Stimulated activated effector memory CD8-positive, alpha-beta T cell treated with anti-CD3 and anti-CD28 coated beads, Interleukin-12 subunit alpha, Interleukin-12 subunit beta, amount 100 ng/mL, for 72 hours (primary cell): ENCODE data around the gene BCAN.

ENCODE experiments used
- ATAC-seq: fragments of 150-1000 bp; cut with Tn5 transposase; 2 replicates; pipeline ENCODE4 v1.10.0; 2021
- DNase-seq, 2 donors: peaks; one replicate each; pipeline ENCODE4 v3.0.0; 2021 to 2022; ENCODE audit warnings: low spot score in 2 of 2
- H3K27ac Mint-ChIP-seq: one replicate; pipeline ENCODE4 v1.8.0; 2022; ENCODE audit warnings: mild to moderate bottlenecking, mixed read lengths
- H3K36me3 Mint-ChIP-seq: one replicate; pipeline ENCODE4 v1.8.0; 2022; ENCODE audit warnings: mild to moderate bottlenecking, mixed read lengths
- H3K4me1 Mint-ChIP-seq: one replicate; pipeline ENCODE4 v1.8.0; 2022; ENCODE audit warnings: mixed read lengths
- H3K4me3 Mint-ChIP-seq: one replicate; pipeline ENCODE4 v1.8.0; 2022; ENCODE audit warnings: mild to moderate bottlenecking, mixed read lengths
- H3K9me3 Mint-ChIP-seq: one replicate; pipeline ENCODE4 v1.8.0; 2022; ENCODE audit warnings: mixed read lengths

BCAN gene

DNA sequence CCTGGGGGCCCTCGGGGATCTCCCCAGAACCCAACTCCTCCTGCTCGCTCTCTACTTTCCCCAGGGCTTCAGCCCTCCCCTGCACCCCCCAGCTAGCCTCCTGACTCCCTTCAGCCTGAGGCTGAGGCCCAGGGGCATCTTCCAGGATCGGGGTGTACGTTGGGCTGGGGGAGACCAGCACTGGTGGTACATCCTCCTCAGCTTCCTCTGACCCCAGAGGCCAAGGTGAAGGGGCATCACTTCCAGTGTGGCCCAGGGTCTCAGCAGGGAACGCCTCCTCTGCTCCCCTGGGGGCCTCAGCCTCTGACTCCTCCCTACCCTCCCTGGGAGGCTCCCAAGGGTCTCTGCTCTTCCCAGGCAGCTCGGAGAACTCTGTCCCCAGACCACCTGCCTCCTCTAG, 28.4 kb downstream of the BCAN start:
- H3K4me1 Mint-ChIP-seq = no peaks in the 10 kb centered on the region
- H3K36me3 Mint-ChIP-seq = no peaks in the 10 kb centered on the region
- H3K4me3 Mint-ChIP-seq = no peak overlapping the region
- H3K9me3 Mint-ChIP-seq = no peaks in the 10 kb centered on the region
- ATAC-seq (no peak), DNase-seq (no peak)
- H3K27ac Mint-ChIP-seq = peak overlapping the region; percentile 20

GRCh38 chr1:156670791-156671190, 28.9 kb downstream of the BCAN start:
- Mint-ChIP-seq H3K4me1 (no peaks in the 10 kb centered on the region), H3K4me3 (no peak overlapping the region), H3K36me3 (no peaks in the 10 kb centered on the region), H3K27ac (peak overlapping the region; percentile 20), H3K9me3 (no peaks in the 10 kb centered on the region)
- no peak for ATAC-seq
- DNase-seq = no peak

- Mint-ChIP-seq H3K9me3 (no peaks in the 10 kb centered on the region), H3K36me3 (no peaks in the 10 kb centered on the region), H3K27ac (peak overlapping the region; percentile 20), H3K4me3 (no peak overlapping the region), H3K4me1 (peaks cover under 1% of the 10 kb centered on the region)
- ATAC-seq (no peak), DNase-seq (no peak)
Measured at GRCh38 chr1:156671804-156672203, 29.9 kb downstream of the BCAN start.

DNA sequence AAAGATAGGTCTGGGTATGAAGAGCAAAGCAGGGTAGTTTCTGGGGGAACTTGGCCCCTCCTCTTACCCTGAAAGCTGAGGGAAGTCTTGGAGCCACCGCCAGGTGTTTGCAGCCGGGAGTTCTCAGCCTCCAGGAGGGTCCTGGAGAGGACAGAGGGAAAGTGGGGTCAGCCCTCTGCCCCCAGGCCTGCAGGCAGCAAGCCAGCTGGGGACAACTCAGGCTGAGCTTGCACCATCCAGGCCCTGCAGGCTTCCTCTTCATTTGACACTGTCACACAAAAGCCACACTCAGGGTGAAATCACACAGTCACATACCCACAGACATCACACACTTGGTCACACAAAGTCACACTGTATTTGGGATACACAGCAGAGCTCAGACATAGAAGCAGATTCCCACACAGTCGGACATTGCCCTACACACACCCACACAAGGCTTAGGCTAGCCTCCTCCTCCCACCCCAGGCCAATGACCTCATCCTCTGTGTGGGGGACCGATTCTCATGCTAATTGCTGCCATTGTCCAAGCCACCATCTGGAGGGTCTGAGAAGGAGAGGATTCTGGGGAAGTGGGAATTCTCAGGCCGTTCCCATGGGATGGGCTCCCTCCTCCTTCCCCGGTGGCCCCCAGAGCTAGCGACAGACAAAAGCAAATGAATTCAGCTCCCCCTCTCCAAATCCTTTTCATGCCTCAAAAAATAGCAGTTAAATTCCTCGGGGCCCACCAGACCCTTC, 31.6 kb downstream of the BCAN start:
- Mint-ChIP-seq H3K4me1 (peaks cover 14% of the 10 kb centered on the region), H3K27ac (no peak overlapping the region), H3K4me3 (no peak overlapping the region), H3K36me3 (no peaks in the 10 kb centered on the region), H3K9me3 (no peaks in the 10 kb centered on the region)
- DNase-seq = no peak
- no peak for ATAC-seq

GRCh38 chr1:156675210-156676113, 33.5 kb downstream of the BCAN start:
- no peaks in the 10 kb centered on the region for H3K9me3 Mint-ChIP-seq
- no peak overlapping the region for H3K27ac Mint-ChIP-seq
- no peak overlapping the region for H3K4me3 Mint-ChIP-seq
- H3K36me3 Mint-ChIP-seq = no peaks in the 10 kb centered on the region
- no peak for DNase-seq
- peaks cover 14% of the 10 kb centered on the region for H3K4me1 Mint-ChIP-seq
- no peak for ATAC-seq

DNA sequence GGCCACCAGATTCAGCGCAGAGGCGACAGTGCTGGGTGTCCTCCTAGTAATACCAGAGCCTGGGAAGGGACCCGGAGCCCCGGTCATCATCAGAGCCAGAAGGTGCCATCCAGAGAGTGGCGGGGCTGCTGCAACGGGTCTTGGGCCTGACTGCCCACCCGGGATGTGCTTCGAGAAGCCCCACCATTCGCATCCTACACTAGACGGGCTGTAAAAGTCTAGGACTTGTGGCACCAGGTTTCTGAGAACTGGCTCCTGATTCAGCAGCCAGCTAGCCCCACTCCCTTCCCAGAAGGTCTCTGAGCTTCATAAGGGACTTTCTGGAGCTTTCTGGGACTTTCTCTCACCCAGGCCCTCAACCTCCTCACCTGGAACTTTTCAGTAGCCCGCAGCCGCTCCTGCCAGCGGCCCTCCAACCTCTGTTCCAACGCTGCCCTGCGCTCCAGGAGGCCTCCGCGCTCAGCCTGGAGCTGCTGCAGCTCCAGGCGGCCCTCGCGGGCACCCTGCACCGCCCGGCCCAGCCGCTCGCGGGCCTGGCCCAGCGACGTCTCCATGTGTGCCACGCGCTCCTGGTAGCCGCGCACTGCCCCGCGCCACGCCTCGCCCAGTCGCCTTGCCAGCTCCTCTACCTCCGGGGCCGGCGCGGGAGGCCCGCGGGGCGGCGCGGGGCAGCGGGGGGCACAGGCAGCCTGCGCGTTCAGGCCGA, 34.4 kb downstream of the BCAN start:
- DNase-seq (no peak), ATAC-seq (no peak)
- Mint-ChIP-seq H3K4me1 (peaks cover 14% of the 10 kb centered on the region), H3K9me3 (no peaks in the 10 kb centered on the region), H3K4me3 (no peak overlapping the region), H3K36me3 (no peaks in the 10 kb centered on the region), H3K27ac (no peak overlapping the region)

DNA sequence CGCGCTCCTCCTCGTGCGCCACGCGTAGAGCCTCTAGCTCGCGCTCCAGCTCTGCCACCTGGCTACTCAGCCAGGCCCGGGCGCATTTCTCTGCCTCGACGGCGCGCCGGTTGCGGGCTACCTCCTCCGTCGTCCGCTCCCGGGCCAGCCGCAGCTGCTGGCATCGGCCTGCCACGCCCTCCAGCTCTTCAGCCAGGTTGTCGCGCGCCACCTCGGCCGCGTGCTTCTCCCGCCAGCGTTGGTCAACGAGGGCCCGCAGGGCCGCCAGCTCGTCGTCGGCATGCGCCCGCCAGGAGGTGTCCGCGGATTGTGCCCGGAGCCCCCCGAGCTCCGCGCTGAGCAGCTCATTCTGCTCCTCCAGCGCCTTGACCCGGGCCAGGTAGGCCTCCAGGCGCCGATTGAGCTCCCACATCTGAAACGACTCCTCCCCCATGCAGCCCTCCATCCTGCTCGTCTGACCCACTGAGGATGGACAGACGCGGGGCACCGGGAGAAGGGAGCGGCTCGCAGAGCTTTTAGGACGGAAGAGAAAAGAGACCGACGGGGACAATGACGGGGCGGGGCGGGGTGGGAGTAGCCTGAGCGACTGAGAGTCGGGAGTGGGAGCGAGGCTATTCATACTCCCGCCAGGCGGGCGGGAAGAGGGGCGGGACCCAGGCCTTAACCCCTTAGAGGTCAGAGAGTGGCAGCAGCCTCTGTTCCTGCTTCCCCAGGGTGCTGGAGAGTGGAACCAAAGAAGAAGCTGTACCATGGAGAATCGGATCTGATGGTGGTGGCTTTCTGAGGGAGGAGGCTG, 35.1 kb downstream of the BCAN start, which contains the start of gene NES:
Gene NES, minus strand, starts transcription at position 588 of the 796 bp plus-strand sequence. Its CDS starts 143 bp downstream, at position 445.
- Mint-ChIP-seq H3K4me1 (peaks cover 14% of the 10 kb centered on the region), H3K27ac (no peak within 1 kb of the TSS), H3K9me3 (no peaks in the 10 kb centered on the region), H3K4me3 (peak within 1 kb of the TSS; percentile 46), H3K36me3 (no peaks in the 10 kb centered on the region)
- no peak for DNase-seq
- ATAC-seq = no peak

GRCh38 chr1:156677616-156678596, 36.0 kb downstream of the BCAN start:
- Mint-ChIP-seq H3K9me3 (no peaks in the 10 kb centered on the region), H3K36me3 (no peaks in the 10 kb centered on the region), H3K27ac (no peak overlapping the region), H3K4me1 (peaks cover 14% of the 10 kb centered on the region), H3K4me3 (peak overlapping the region; percentile 46)
- peak; percentile 5 for ATAC-seq
- DNase-seq = no peak

GRCh38 chr1:156680056-156680455, 38.1 kb downstream of the BCAN start:
- no peak for ATAC-seq
- no peak overlapping the region for H3K27ac Mint-ChIP-seq

DNA sequence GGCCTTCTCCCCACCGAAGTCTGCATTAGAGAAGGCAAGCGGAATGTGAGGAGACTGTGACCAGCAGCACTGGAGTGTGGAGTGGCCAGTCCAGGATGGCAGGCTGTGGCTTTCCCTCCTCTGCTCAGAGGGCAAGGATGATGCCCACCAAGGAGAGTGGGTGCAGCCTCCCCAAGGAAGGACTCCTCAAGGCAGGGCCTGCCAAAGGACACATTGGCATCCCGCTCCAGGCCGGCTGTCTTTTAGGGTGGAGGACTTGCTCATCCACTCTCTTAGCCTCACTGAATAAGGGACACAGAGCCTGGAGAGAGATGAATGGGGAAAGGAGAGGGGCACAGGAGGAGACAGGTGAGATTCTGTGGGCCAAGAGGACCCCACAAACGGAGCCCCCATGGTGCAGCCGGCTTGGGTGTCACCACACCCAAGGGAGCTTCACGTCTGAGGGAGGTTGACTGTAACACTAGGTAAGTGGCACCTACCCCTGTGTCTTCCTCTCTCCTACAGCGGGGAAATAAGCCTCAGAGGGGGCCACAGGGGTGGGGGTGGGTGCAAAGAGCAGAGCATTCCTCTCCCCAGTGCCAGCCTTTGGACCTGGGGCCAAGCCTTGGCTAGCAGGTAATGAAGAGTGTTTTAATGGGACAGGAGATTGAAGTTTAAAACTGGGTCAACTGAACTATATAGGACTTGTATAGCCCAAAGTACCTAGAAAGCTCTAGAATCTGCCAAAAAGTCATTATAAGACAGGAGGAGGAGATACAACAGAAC, 39.5 kb downstream of the BCAN start:
- H3K4me3 Mint-ChIP-seq = no peak overlapping the region
- no peak overlapping the region for H3K27ac Mint-ChIP-seq
- ATAC-seq (no peak), DNase-seq (no peak)
- peaks cover 34% of the 10 kb centered on the region for H3K4me1 Mint-ChIP-seq
- no peaks in the 10 kb centered on the region for H3K9me3 Mint-ChIP-seq
- no peaks in the 10 kb centered on the region for H3K36me3 Mint-ChIP-seq

More at GRCh38 chr1:156680056-156680455, 38.1 kb downstream of the BCAN start:
- peaks cover 34% of the 10 kb centered on the region for H3K4me1 Mint-ChIP-seq
- H3K9me3 Mint-ChIP-seq = no peaks in the 10 kb centered on the region
- H3K4me3 Mint-ChIP-seq = no peak overlapping the region
- DNase-seq = no peak
- no peaks in the 10 kb centered on the region for H3K36me3 Mint-ChIP-seq

GRCh38 chr1:156682166-156682890, 40.4 kb downstream of the BCAN start:
- Mint-ChIP-seq H3K9me3 (no peaks in the 10 kb centered on the region), H3K27ac (no peak overlapping the region), H3K36me3 (no peaks in the 10 kb centered on the region), H3K4me1 (peaks cover 29% of the 10 kb centered on the region), H3K4me3 (no peak overlapping the region)
- no peak for ATAC-seq
- no peak for DNase-seq

DNA sequence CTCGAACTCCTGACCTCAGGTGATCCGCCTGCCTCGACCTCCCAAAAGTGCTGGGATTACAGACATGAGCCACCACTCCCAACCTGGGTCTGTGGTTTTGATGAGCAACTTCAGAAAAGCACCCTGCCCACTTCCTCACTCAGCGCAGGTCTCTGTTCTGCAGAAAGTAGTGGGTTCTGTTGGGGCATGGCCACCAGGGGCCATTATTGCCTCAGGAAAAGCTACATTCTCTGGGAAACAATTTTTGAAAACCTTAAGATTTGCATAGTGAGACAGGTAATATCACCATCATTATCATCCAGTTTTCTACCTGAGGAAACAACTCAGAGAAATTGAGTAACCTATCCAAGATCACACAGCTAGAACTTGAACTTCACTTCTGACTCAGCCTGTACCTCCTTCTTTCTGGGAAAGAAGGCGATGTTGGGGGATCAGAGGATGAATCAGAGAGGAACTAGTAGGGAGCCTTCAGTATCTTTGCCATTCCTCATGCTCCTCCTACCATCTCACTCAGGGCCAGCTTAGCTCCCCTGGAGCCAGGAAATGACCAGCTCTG, 42.4 kb downstream of the BCAN start:
- peaks cover 22% of the 10 kb centered on the region for H3K4me1 Mint-ChIP-seq
- no peaks in the 10 kb centered on the region for H3K9me3 Mint-ChIP-seq
- H3K27ac Mint-ChIP-seq = peak overlapping the region; percentile 20
- no peaks in the 10 kb centered on the region for H3K36me3 Mint-ChIP-seq
- ATAC-seq = peak; percentile 87
- no peak for DNase-seq
- H3K4me3 Mint-ChIP-seq = peak overlapping the region; percentile 6
